ENCODE results near the gene TSPAN18. TPM values are rescaled to one million over a fixed set of nuclear protein-coding genes. Genes with fewer than 3 reads are reported as not detected.
A peak's percentile ranks its signal among the peaks of the same experiment; 100 is the strongest.

The TSPAN18 gene
- total RNA-seq, 1 donor from 2014 or later: 717 TPM

GRCh38 chr11:44934110-44934509 lies 207.3 kb downstream of the TSPAN18 start:
- peak overlapping the region; percentile 32 for H3K4me3 Mint-ChIP-seq (ENCODE audit: unreplicated experiment)
- peaks cover 45% of the 10 kb centered on the region for H3K36me3 Mint-ChIP-seq (ENCODE audit: low read depth, unreplicated experiment)
- no peaks in the 10 kb centered on the region for H3K9me3 Mint-ChIP-seq (ENCODE audit: unreplicated experiment)
- H3K27me3 Mint-ChIP-seq (ENCODE audit: unreplicated experiment): peaks cover 64% of the 10 kb centered on the region
- H3K27ac Mint-ChIP-seq (ENCODE audit: unreplicated experiment): peak overlapping the region; percentile 91
- DNase-seq (ENCODE audit: low spot score): no peak
- peaks cover 20% of the 10 kb centered on the region for H3K4me1 Mint-ChIP-seq (ENCODE audit: unreplicated experiment)
- no peak for TF ChIP-seq CTCF (IDR thresholded peaks at IDR 0.05; ENCODE audit: unreplicated experiment)

GRCh38 chr11:44934735-44935250 lies 208.0 kb downstream of the TSPAN18 start:
- no peak for TF ChIP-seq CTCF (IDR thresholded peaks at IDR 0.05; ENCODE audit: unreplicated experiment)
- no peak for DNase-seq (ENCODE audit: low spot score)
- H3K27me3 Mint-ChIP-seq (ENCODE audit: unreplicated experiment): peaks cover 62% of the 10 kb centered on the region
- H3K36me3 Mint-ChIP-seq (ENCODE audit: low read depth, unreplicated experiment): peaks cover 43% of the 10 kb centered on the region
- peaks cover 19% of the 10 kb centered on the region for H3K4me1 Mint-ChIP-seq (ENCODE audit: unreplicated experiment)
- no peaks in the 10 kb centered on the region for H3K9me3 Mint-ChIP-seq (ENCODE audit: unreplicated experiment)
- H3K27ac Mint-ChIP-seq (ENCODE audit: unreplicated experiment): peak overlapping the region; percentile 91
- H3K4me3 Mint-ChIP-seq (ENCODE audit: unreplicated experiment): no peak overlapping the region

GRCh38 chr11:44936525-44936924 lies 209.8 kb downstream of the TSPAN18 start:
- no peak overlapping the region for H3K27ac Mint-ChIP-seq (ENCODE audit: unreplicated experiment)
- no peak overlapping the region for H3K4me3 Mint-ChIP-seq (ENCODE audit: unreplicated experiment)
- TF ChIP-seq CTCF (IDR thresholded peaks at IDR 0.05; ENCODE audit: unreplicated experiment): peak; percentile 95

GRCh38 chr11:44936951-44937543 lies 210.3 kb downstream of the TSPAN18 start:
- no peaks in the 10 kb centered on the region for H3K9me3 Mint-ChIP-seq (ENCODE audit: unreplicated experiment)
- no peak for DNase-seq (ENCODE audit: low spot score)
- peaks cover 48% of the 10 kb centered on the region for H3K27me3 Mint-ChIP-seq (ENCODE audit: unreplicated experiment)
- no peak for TF ChIP-seq CTCF (IDR thresholded peaks at IDR 0.05; ENCODE audit: unreplicated experiment)
- peaks cover 15% of the 10 kb centered on the region for H3K4me1 Mint-ChIP-seq (ENCODE audit: unreplicated experiment)
- no peak overlapping the region for H3K27ac Mint-ChIP-seq (ENCODE audit: unreplicated experiment)
- H3K4me3 Mint-ChIP-seq (ENCODE audit: unreplicated experiment): no peak overlapping the region
- H3K36me3 Mint-ChIP-seq (ENCODE audit: low read depth, unreplicated experiment): peaks cover 44% of the 10 kb centered on the region

More at GRCh38 chr11:44936525-44936924, 209.8 kb downstream of the TSPAN18 start:
- Mint-ChIP-seq H3K4me1 (ENCODE audit: unreplicated experiment) (peaks cover 12% of the 10 kb centered on the region), H3K9me3 (ENCODE audit: unreplicated experiment) (no peaks in the 10 kb centered on the region), H3K36me3 (ENCODE audit: low read depth, unreplicated experiment) (peaks cover 44% of the 10 kb centered on the region), H3K27me3 (ENCODE audit: unreplicated experiment) (peaks cover 50% of the 10 kb centered on the region)
- DNase-seq (ENCODE audit: low spot score): peak; percentile 93

- peaks cover 40% of the 10 kb centered on the region for H3K36me3 Mint-ChIP-seq (ENCODE audit: low read depth, unreplicated experiment)
- H3K27ac Mint-ChIP-seq (ENCODE audit: unreplicated experiment): no peak overlapping the region
- peaks cover 44% of the 10 kb centered on the region for H3K27me3 Mint-ChIP-seq (ENCODE audit: unreplicated experiment)
Observed at GRCh38 chr11:44938066-44938691, 211.4 kb downstream of the TSPAN18 start.

More at GRCh38 chr11:44938066-44938691, 211.4 kb downstream of the TSPAN18 start:
- no peak for TF ChIP-seq CTCF (IDR thresholded peaks at IDR 0.05; ENCODE audit: unreplicated experiment)
- no peaks in the 10 kb centered on the region for H3K9me3 Mint-ChIP-seq (ENCODE audit: unreplicated experiment)
- no peak for DNase-seq (ENCODE audit: low spot score)
- H3K4me1 Mint-ChIP-seq (ENCODE audit: unreplicated experiment): peaks cover 21% of the 10 kb centered on the region
- no peak overlapping the region for H3K4me3 Mint-ChIP-seq (ENCODE audit: unreplicated experiment)
